Hepatocyte (in vitro differentiated cells): ENCODE measurements around the gene PTPRS. TPM values are rescaled to one million over a fixed set of nuclear protein-coding genes. Genes with fewer than 3 reads are reported as not detected.

Experiments used
- DNase-seq: peaks from one replicate; pipeline ENCODE4 v3.0.0-alpha.2; 2016; ENCODE audit warnings: low spot score
- H2AFZ ChIP-seq: fragments of 200-600 bp; sonication (generic); 2 replicates; pipeline ENCODE4 v1.6.0; 2016; ENCODE audit warnings: antibody characterized with exemption, mild to moderate bottlenecking
- H3K27ac ChIP-seq: fragments of 200-600 bp; sonication (generic); 2 replicates; pipeline ENCODE4 v1.5.1; 2016; ENCODE audit warnings: mild to moderate bottlenecking
- H3K27me3 ChIP-seq: fragments of 200-600 bp; sonication (generic); 2 replicates; pipeline ENCODE4 v1.6.1; 2016
- H3K36me3 ChIP-seq: fragments of 200-600 bp; sonication (generic); replicated peaks from 2 replicates; pipeline ENCODE4 v1.5.1; 2016; ENCODE audit warnings: low read depth; ENCODE audit not compliant: insufficient read depth
- H3K4me1 ChIP-seq: fragments of 200-600 bp; sonication (generic); 2 replicates; pipeline ENCODE4 v1.5.1; 2016; ENCODE audit warnings: mild to moderate bottlenecking, moderate library complexity; ENCODE audit not compliant: insufficient read depth
- H3K4me2 ChIP-seq: fragments of 200-600 bp; sonication (generic); 2 replicates; pipeline ENCODE4 v1.6.0; 2016
- H3K4me3 ChIP-seq: fragments of 200-600 bp; sonication (generic); 2 replicates; pipeline ENCODE4 v1.5.1; 2016; ENCODE audit warnings: mild to moderate bottlenecking
- H3K79me2 ChIP-seq: fragments of 200-600 bp; sonication (generic); 2 replicates; pipeline ENCODE4 v1.6.0; 2017; ENCODE audit warnings: mild to moderate bottlenecking
- H3K9me2 ChIP-seq: fragments of 200-600 bp; sonication (generic); replicated peaks from 2 replicates; pipeline ENCODE4 v1.6.0; 2017; ENCODE audit warnings: mild to moderate bottlenecking; ENCODE audit not compliant: insufficient read depth
- H3K9me3 ChIP-seq: fragments of 200-600 bp; sonication (generic); 2 replicates; pipeline ENCODE4 v1.5.1; 2016; ENCODE audit warnings: low read depth, mild to moderate bottlenecking
- H4K20me1 ChIP-seq: fragments of 200-600 bp; sonication (generic); 2 replicates; pipeline ENCODE4 v1.6.0; 2016; ENCODE audit warnings: mild to moderate bottlenecking; ENCODE audit not compliant: insufficient read depth, poor library complexity, severe bottlenecking
- CTCF ChIP-seq: fragments of 200-600 bp; sonication (generic); IDR thresholded peaks from 2 replicates; pipeline ENCODE4 v1.5.1; 2016; ENCODE audit warnings: antibody characterized with exemption, mild to moderate bottlenecking; ENCODE audit not compliant: poor library complexity
- EZH2 ChIP-seq: fragments of 200-600 bp; sonication (generic); IDR thresholded peaks from 2 replicates; pipeline ENCODE4 v1.6.1; 2016; ENCODE audit warnings: antibody characterized with exemption, mild to moderate bottlenecking, borderline replicate concordance
- EZH2phosphoT487 ChIP-seq: fragments of 200-600 bp; sonication (generic); IDR thresholded peaks from one replicate; pipeline ENCODE4 v1.6.1; 2018; ENCODE audit warnings: antibody characterized with exemption, mild to moderate bottlenecking, low read depth, moderate library complexity; ENCODE audit not compliant: unreplicated experiment, severe bottlenecking
- WGBS: methylation state at CpG from one replicate; pipeline ENCODE4 v1.1.6; 2016; ENCODE audit warnings: low lambda C conversion rate; ENCODE audit errors: missing lambda C conversion rate; 5-methylcytosine and 5-hydroxymethylcytosine counted together
- polyA plus RNA-seq: library from polyadenylated mRNA; unstranded; fragments of >200 nt; fragmentation: Nextera tagmentation; extraction: Ambion mirVana; gene quantifications from 2 replicates; pipeline ENCODE4 v1.2.1, GENCODE V29; 2016
- total RNA-seq: library from RNA; depleted of rRNA; stranded (reverse); fragments of >200 nt; gene quantifications from 2 replicates; pipeline ENCODE4 v1.2.3, GENCODE V29; 2014

The PTPRS gene
- total and polyA plus RNA-seq, 2 experiments from 2014 or later, result 21.9 to 65.5 TPM

DNA sequence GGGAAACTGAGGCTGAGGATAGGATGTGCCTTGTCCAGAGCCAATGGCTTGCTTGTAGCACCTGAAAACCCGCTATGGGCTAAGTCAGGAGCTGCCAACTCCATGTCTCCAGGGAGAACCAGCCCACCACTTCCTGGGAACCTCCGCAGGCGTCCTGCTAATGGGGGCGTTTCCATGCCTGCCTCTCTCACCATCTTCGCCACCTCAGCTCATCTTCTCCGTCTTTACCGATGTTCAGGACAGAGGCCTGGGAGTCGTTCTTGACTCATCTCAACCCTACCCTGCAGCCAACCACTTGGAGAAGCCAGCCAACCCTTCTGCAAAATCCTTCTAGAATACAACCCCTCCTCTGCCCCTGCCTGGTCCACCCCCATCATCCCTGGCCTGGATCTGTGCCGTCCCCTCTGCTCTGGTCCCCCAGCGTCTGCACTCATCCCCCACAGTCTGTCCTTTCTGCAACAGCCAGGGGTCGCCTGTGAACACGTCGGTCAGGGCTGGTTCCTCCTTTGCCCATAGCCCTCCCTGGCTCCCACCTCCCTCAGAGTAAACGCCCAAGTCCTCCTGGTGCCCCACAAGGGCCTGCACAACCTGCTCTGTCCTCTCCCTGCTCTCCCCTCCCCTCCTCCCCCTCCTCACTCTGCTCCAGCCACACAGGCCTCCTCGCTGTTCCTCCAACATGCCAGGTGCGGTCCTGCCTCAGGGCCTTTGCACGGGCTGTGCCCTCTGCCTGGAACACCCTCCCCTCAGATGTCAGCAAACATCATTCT lies 31.0 kb downstream of the PTPRS start:
- TF ChIP-seq EZH2 (no peak), EZH2phosphoT487 (no peak), CTCF (no peak)
- DNase-seq, result no peak
- no peak overlapping the region for H3K27ac ChIP-seq
- H3K4me1 ChIP-seq, result no peaks in the 10 kb centered on the region
- H3K27me3 ChIP-seq, result no peaks in the 10 kb centered on the region
- H4K20me1 ChIP-seq, result no peaks in the 10 kb centered on the region
- H3K9me2 ChIP-seq, result no peaks in the 10 kb centered on the region
- H3K4me2 ChIP-seq, result no peak overlapping the region
- no peaks in the 10 kb centered on the region for H3K9me3 ChIP-seq
- no peak overlapping the region for H3K4me3 ChIP-seq
- 87% methylated on average over 17 of the region's 17 CpGs for WGBS
- H3K79me2 ChIP-seq, result no peaks in the 10 kb centered on the region
- H3K36me3 ChIP-seq, result no peaks in the 10 kb centered on the region
- H2AFZ ChIP-seq, result no peak overlapping the region

DNA sequence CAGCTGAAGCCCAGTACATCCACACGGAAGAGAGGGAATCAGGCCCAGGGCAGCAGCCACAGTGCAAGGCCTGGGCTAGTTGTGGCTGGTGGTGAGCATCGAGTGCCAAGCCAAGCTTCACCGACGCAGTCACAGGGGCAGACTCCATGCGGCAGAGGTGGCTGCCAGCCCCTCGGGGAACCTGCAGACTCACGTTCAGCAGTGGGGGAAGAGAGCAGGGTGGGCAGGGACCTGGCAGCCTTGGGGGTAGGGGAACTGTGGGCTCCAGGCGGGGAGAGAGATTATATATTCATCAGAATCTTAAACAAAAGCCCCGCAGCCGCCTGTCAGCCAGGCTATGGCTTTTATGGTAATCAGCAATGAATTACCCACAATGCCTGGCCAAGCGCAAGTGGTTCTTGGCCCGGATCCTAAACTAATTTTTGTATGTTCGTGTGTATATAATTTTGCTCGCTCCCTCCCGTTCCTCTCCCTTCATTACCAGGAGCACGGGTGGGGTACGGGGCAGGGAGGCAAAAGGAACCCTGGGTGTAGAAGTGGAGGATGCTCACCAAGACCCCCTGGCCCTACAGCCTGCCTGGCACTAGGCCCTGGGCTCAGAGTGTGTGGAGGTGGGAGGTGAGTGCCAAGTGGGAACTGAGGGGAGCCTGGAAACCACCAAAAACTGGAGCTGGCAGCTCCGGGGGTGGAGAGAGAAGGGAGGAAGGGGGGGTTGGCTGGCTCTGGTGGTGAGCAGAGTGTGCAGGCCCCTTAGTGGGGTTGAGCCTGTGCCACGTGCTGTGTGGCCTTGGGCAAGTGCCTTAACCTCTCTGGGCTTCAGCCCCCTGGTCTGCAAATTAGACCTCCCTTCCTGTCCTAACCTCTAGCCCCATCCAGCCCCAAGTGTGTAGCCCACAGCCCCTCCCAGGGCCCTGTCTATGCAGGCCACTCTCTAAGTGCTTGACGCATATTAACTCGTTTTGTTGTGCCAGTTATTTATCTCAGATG lies 31.9 kb downstream of the PTPRS start:
- no peaks in the 10 kb centered on the region for H3K9me3 ChIP-seq
- H3K79me2 ChIP-seq, result no peaks in the 10 kb centered on the region
- WGBS, result 70% methylated on average over 21 of the region's 21 CpGs
- H3K27ac ChIP-seq, result peak overlapping the region; percentile 55
- H3K4me3 ChIP-seq, result no peak overlapping the region
- DNase-seq, result peak; percentile 38
- H2AFZ ChIP-seq, result no peak overlapping the region
- TF ChIP-seq CTCF (no peak), EZH2 (no peak), EZH2phosphoT487 (no peak)
- no peaks in the 10 kb centered on the region for H3K27me3 ChIP-seq
- no peaks in the 10 kb centered on the region for H3K4me1 ChIP-seq
- H3K4me2 ChIP-seq, result peak overlapping the region; percentile 53
- H3K9me2 ChIP-seq, result no peaks in the 10 kb centered on the region
- no peaks in the 10 kb centered on the region for H3K36me3 ChIP-seq
- H4K20me1 ChIP-seq, result no peaks in the 10 kb centered on the region

DNA sequence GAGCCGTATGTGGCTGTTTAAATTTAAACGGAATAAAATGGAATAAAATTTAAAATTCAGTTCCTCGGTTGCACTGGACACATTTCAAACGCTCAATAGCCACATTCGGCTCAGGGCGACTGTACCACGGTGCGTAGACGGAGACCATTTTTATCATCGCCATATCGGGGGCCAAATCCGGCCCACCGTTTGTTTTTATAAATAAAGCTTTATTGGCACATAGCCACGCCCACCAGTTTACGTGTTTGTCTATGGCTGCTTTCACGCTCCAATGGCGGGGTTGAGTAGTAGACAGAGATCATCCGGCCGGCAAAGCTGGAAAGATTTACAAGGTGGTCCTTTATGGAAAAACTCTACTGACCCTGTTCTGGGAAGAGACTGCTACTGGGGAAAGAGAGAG lies 33.0 kb downstream of the PTPRS start:
- H3K4me2 ChIP-seq, result no peak overlapping the region

More for the DNA sequence above, 33.0 kb downstream of the PTPRS start:
- Histone ChIP-seq H3K79me2 (no peaks in the 10 kb centered on the region), H3K9me2 (no peaks in the 10 kb centered on the region), H3K4me3 (no peak overlapping the region), H3K27ac (no peak overlapping the region), H4K20me1 (no peaks in the 10 kb centered on the region), H3K9me3 (no peaks in the 10 kb centered on the region), H3K36me3 (no peaks in the 10 kb centered on the region), H2AFZ (no peak overlapping the region), H3K27me3 (no peaks in the 10 kb centered on the region), H3K4me1 (no peaks in the 10 kb centered on the region)
- WGBS, result 94% methylated on average over 19 of the region's 19 CpGs
- TF ChIP-seq EZH2phosphoT487 (no peak), EZH2 (no peak), CTCF (no peak)
- DNase-seq, result no peak
